ENCODE data around the gene SPPL2B.

- TF ChIP-seq CTCF (IDR thresholded peaks at IDR 0.05) = no peak
- no peak for TF ChIP-seq POLR2A (IDR thresholded peaks at IDR 0.05)
Measured at GRCh38 chr19:2354670-2355069, 26.2 kb downstream of the SPPL2B start.

All from body of pancreas (tissue), 4 donors.